Activated naive CD4-positive, alpha-beta T cell treated with anti-CD3 and anti-CD28 coated beads, Interleukin-2, amount 10 ng/mL, durations not matched to agents 5 hours and 36 hours (primary cell): ENCODE measurements around the gene AGAP2. TPM values are rescaled to one million over a fixed set of nuclear protein-coding genes. Genes with fewer than 3 reads are reported as not detected.

Experiments used
- microRNA-seq: library from miRNA; unstranded; fragments of <30 nt; microRNA quantifications from one replicate; pipeline ENCODE4 v1.2.0, GENCODE V29; 2022; ENCODE audit warnings: borderline microRNAs expressed, borderline replicate concordance
- total RNA-seq, 2 experiments: library from RNA; stranded (reverse); gene quantifications; one replicate each; pipeline ENCODE4 v1.2.3, GENCODE V29; 2021

AGAP2 gene
- total RNA-seq = 10 to 100 TPM; 66.7 to 68.6 TPM

GRCh38 chr12:57738661-57739237 lies at the start of gene AGAP2:
Gene AGAP2, minus strand, starts transcription at chr12:57738742. Its CDS starts 496 bp downstream, at chr12:57738246.

GRCh38 chr12:57782608-57783465 lies 44.3 kb upstream of the AGAP2 start, which contains the start of gene TSFM:
Gene TSFM, plus strand, starts transcription at chr12:57782787. Its CDS starts 15 bp downstream, at chr12:57782802.

GRCh38 chr12:57772429-57773322 lies 34.1 kb upstream of the AGAP2 start, which contains the start of gene EEF1AKMT3:
Gene EEF1AKMT3, plus strand, starts transcription at chr12:57772614. Its CDS starts 111 bp downstream, at chr12:57772725.

GRCh38 chr12:57771873-57772428 lies 33.4 kb upstream of the AGAP2 start, which contains the start of gene METTL1:
Gene METTL1, minus strand, starts transcription at chr12:57772105. Its CDS starts 22 bp downstream, at chr12:57772083.

GRCh38 chr12:57766464-57767304 lies 28.1 kb upstream of the AGAP2 start, which contains the start of gene CYP27B1:
Gene CYP27B1, minus strand, starts transcription at chr12:57767078. Its CDS starts 37 bp downstream, at chr12:57767041.

GRCh38 chr12:57754411-57755193 lies 16.1 kb upstream of the AGAP2 start, which contains the start of gene MARCHF9:
Gene MARCHF9, plus strand, starts transcription at chr12:57755103. Its CDS starts 426 bp downstream, at chr12:57755529.

GRCh38 chr12:57751788-57752667 lies 13.5 kb upstream of the AGAP2 start, which contains the start of gene CDK4:
Gene CDK4, minus strand, starts transcription at chr12:57752310. Its CDS starts 593 bp downstream, at chr12:57751717.

GRCh38 chr12:57744777-57745484 lies 6.4 kb upstream of the AGAP2 start, which contains the start of gene TSPAN31:
Gene TSPAN31, plus strand, starts transcription at chr12:57745039. Its CDS starts 116 bp downstream, at chr12:57745155.

GRCh38 chr12:57693659-57694458 lies 44.7 kb downstream of the AGAP2 start, which contains the start of gene OS9:
Gene OS9, plus strand, starts transcription at chr12:57694132. Its CDS starts 30 bp downstream, at chr12:57694162.

Small RNAs within 50 kb of the gene (microRNA-seq; reads per million reads assigned to microRNA genes)
- gene MIR6759 = not detected

Other genes starting within 250 kb of the AGAP2 start
- gene DDIT3, start 218.2 kb downstream of the AGAP2 start, total RNA-seq = 10 to 100 TPM; 18.4 to 19.2 TPM
- 10 to 100 TPM; 78.2 to 82.2 TPM for gene MBD6, start 215.9 kb downstream of the AGAP2 start, total RNA-seq
- 10 to 100 TPM; 78.3 to 80.0 TPM for gene DCTN2, start 191.6 kb downstream of the AGAP2 start, total RNA-seq
- gene KIF5A, start 188.7 kb downstream of the AGAP2 start, total RNA-seq = under 1 TPM; 0.58 to 0.71 TPM
- gene PIP4K2C, start 147.6 kb downstream of the AGAP2 start, total RNA-seq = 10 to 100 TPM; 16.8 to 18.3 TPM
- gene DTX3, start 133.9 kb downstream of the AGAP2 start, total RNA-seq = 10 to 100 TPM; 22.1 to 24.5 TPM
- 1 to 10 TPM in 1 of 2 experiments, under 1 TPM in 1; 0.76 to 1.1 TPM for gene ARHGEF25, start 127.3 kb downstream of the AGAP2 start, total RNA-seq
- gene B4GALNT1, start 105.5 kb downstream of the AGAP2 start, total RNA-seq = under 1 TPM; 0.33 to 0.63 TPM
- 100 to 1,000 TPM; 133 to 136 TPM for gene OS9, start 44.6 kb downstream of the AGAP2 start, total RNA-seq
- gene TSPAN31, start 6.3 kb upstream of the AGAP2 start, total RNA-seq = 10 to 100 TPM; 17.8 to 19.3 TPM
- gene CDK4, start 13.6 kb upstream of the AGAP2 start, total RNA-seq = 10 to 100 TPM; 77.6 to 85.6 TPM
- 10 to 100 TPM; 32.3 to 34.0 TPM for gene MARCHF9, start 16.4 kb upstream of the AGAP2 start, total RNA-seq
- 1 to 10 TPM; 2.0 to 2.2 TPM for gene CYP27B1, start 28.3 kb upstream of the AGAP2 start, total RNA-seq
- 10 to 100 TPM; 15.4 to 16.0 TPM for gene METTL1, start 33.4 kb upstream of the AGAP2 start, total RNA-seq
- gene EEF1AKMT3, start 33.9 kb upstream of the AGAP2 start, total RNA-seq = 1 to 10 TPM; 4.0 to 4.5 TPM
- gene TSFM, start 44.0 kb upstream of the AGAP2 start, total RNA-seq = 10 to 100 TPM; 25.6 to 27.8 TPM
- gene AVIL, start 80.0 kb upstream of the AGAP2 start, total RNA-seq = 1 to 10 TPM; 3.4 to 3.7 TPM
- 100 to 1,000 TPM; 157 to 159 TPM for gene CTDSP2, start 108.0 kb upstream of the AGAP2 start, total RNA-seq
- gene ATP23, start 202.8 kb upstream of the AGAP2 start, total RNA-seq = 10 to 100 TPM; 12.9 to 15.0 TPM